Immature natural killer cell (primary cell): ENCODE measurements around the gene CDH4. TPM values are rescaled to one million over a fixed set of nuclear protein-coding genes. Genes with fewer than 3 reads are reported as not detected.

ENCODE experiments used
- DNase-seq, 3 donors: peaks; one replicate each; pipeline ENCODE4 v3.0.0; 2022; ENCODE audit warnings: mixed read lengths in 1 of 3
- H3K27ac Mint-ChIP-seq, 6 donors: one replicate each; pipeline ENCODE4 v1.8.0; 2020; ENCODE audit warnings: mixed read lengths in 6 of 6, mild to moderate bottlenecking in 5 of 6, inconsistent platforms in 4 of 6, moderate library complexity in 3 of 6
- H3K27me3 Mint-ChIP-seq, 3 donors: one replicate each; pipeline ENCODE4 v1.8.0; 2020 to 2021; ENCODE audit warnings: low read depth in 3 of 3, mild to moderate bottlenecking in 3 of 3, mixed read lengths in 3 of 3, moderate library complexity in 3 of 3, inconsistent platforms in 1 of 3
- H3K36me3 Mint-ChIP-seq, 3 donors: one replicate each; pipeline ENCODE4 v1.8.0; 2020; ENCODE audit warnings: mixed read lengths in 3 of 3, inconsistent platforms in 2 of 3, mild to moderate bottlenecking in 2 of 3
- H3K4me1 Mint-ChIP-seq, 2 donors: one replicate each; pipeline ENCODE4 v1.8.0; 2020; ENCODE audit warnings: inconsistent platforms in 2 of 2, mild to moderate bottlenecking in 2 of 2, mixed read lengths in 2 of 2, moderate library complexity in 1 of 2
- H3K4me3 Mint-ChIP-seq, 5 donors: one replicate each; pipeline ENCODE4 v1.8.0; 2020; ENCODE audit warnings: mild to moderate bottlenecking in 5 of 5, mixed read lengths in 5 of 5, inconsistent platforms in 3 of 5, moderate library complexity in 3 of 5
- H3K9me3 Mint-ChIP-seq, 6 donors: one replicate each; pipeline ENCODE4 v1.8.0; 2020; ENCODE audit warnings: mild to moderate bottlenecking in 6 of 6, mixed read lengths in 6 of 6, inconsistent platforms in 4 of 6, moderate library complexity in 3 of 6
- polyA plus RNA-seq, 3 donors: library from polyadenylated mRNA; unstranded; fragments of 300-500 nt; fragmentation: Illumina TruSeq; gene quantifications; one replicate each; pipeline ENCODE4 v1.2.3, GENCODE V29; 2021

Gene CDH4
- polyA plus RNA-seq, 3 donors from 2014 or later, result not detected

- Mint-ChIP-seq H3K27me3 (peaks cover 0 to 4% (median 3%) of the 10 kb centered on the region in 3 donors), H3K9me3 (peaks cover 0 to 3% (median 0%) of the 10 kb centered on the region in 6 donors), H3K4me3 (no peak overlapping the region), H3K36me3 (no peaks in the 10 kb centered on the region), H3K27ac (no peak overlapping the region), H3K4me1 (no peaks in the 10 kb centered on the region)
- DNase-seq, result no peak
These were observed 578.9 kb downstream of the CDH4 start for GRCh38 chr20:61830991-61831390.

GRCh38 chr20:61832181-61832580, 580.1 kb downstream of the CDH4 start:
- Mint-ChIP-seq H3K27me3 (peaks cover 0 to 4% (median 3%) of the 10 kb centered on the region in 3 donors), H3K36me3 (no peaks in the 10 kb centered on the region), H3K4me3 (no peak overlapping the region), H3K27ac (no peak overlapping the region), H3K4me1 (no peaks in the 10 kb centered on the region), H3K9me3 (peaks cover 0 to 3% (median 0%) of the 10 kb centered on the region in 6 donors)
- no peak for DNase-seq

- Mint-ChIP-seq H3K4me1 (no peaks in the 10 kb centered on the region), H3K4me3 (no peak overlapping the region), H3K9me3 (peaks cover 0 to 3% (median 0%) of the 10 kb centered on the region in 6 donors), H3K27me3 (peaks cover 0 to 4% (median 2%) of the 10 kb centered on the region in 3 donors), H3K27ac (no peak overlapping the region), H3K36me3 (no peaks in the 10 kb centered on the region)
- no peak for DNase-seq
These were observed 581.9 kb downstream of the CDH4 start for GRCh38 chr20:61833807-61834610.

GRCh38 chr20:61835301-61835700, 583.2 kb downstream of the CDH4 start:
- no peak for DNase-seq
- H3K4me1 Mint-ChIP-seq, result no peaks in the 10 kb centered on the region
- H3K9me3 Mint-ChIP-seq, result peaks cover 0 to 3% (median 0%) of the 10 kb centered on the region in 6 donors
- H3K27me3 Mint-ChIP-seq, result peaks cover 0 to 4% (median 2%) of the 10 kb centered on the region in 3 donors
- no peak overlapping the region for H3K4me3 Mint-ChIP-seq
- H3K36me3 Mint-ChIP-seq, result no peaks in the 10 kb centered on the region
- H3K27ac Mint-ChIP-seq, result no peak overlapping the region

- no peaks in the 10 kb centered on the region for H3K4me1 Mint-ChIP-seq
These were observed 583.8 kb downstream of the CDH4 start for GRCh38 chr20:61835791-61836350.

DNA sequence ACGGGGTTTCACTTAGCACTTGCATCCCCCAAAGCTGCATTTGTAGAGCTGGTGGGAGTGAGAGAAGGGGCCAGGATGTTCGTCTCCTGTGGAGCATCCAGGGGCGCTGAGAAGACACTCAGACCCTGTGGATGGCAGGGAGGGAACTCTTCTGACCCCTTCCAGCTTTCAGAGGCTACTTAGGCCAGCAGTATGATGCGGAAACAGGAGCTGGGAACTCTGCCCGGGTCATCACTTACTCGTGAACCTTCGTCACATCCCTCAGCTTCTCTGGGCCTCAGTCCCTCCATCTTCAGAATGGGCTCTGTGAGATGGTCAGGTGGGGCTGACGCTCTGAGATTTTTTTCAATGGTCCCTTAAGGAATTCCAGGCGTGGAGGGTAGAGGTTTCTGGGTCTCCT, 585.1 kb downstream of the CDH4 start:
- H3K36me3 Mint-ChIP-seq, result no peaks in the 10 kb centered on the region
- no peak for DNase-seq
- H3K27me3 Mint-ChIP-seq, result peaks cover 0 to 2% (median 0%) of the 10 kb centered on the region in 3 donors
- no peak overlapping the region for H3K4me3 Mint-ChIP-seq
- no peak overlapping the region for H3K27ac Mint-ChIP-seq
- H3K9me3 Mint-ChIP-seq, result peaks cover 0 to 2% (median 0%) of the 10 kb centered on the region in 6 donors
- H3K4me1 Mint-ChIP-seq, result no peaks in the 10 kb centered on the region

More at GRCh38 chr20:61835791-61836350, 583.8 kb downstream of the CDH4 start:
- no peak overlapping the region for H3K4me3 Mint-ChIP-seq
- no peaks in the 10 kb centered on the region for H3K36me3 Mint-ChIP-seq
- no peak for DNase-seq
- H3K9me3 Mint-ChIP-seq, result peaks cover 0 to 2% (median 0%) of the 10 kb centered on the region in 6 donors
- no peak overlapping the region for H3K27ac Mint-ChIP-seq
- peaks cover 0 to 4% (median 2%) of the 10 kb centered on the region in 3 donors for H3K27me3 Mint-ChIP-seq

- H3K4me3 Mint-ChIP-seq, result no peak overlapping the region
- H3K4me1 Mint-ChIP-seq, result no peaks in the 10 kb centered on the region
- DNase-seq, result no peak
- H3K27me3 Mint-ChIP-seq, result peaks cover 0 to 5% (median 2%) of the 10 kb centered on the region in 3 donors
- H3K27ac Mint-ChIP-seq, result no peak overlapping the region
- H3K36me3 Mint-ChIP-seq, result no peaks in the 10 kb centered on the region
- H3K9me3 Mint-ChIP-seq, result no peaks in the 10 kb centered on the region
These were observed 587.3 kb downstream of the CDH4 start for GRCh38 chr20:61839223-61839911.

DNA sequence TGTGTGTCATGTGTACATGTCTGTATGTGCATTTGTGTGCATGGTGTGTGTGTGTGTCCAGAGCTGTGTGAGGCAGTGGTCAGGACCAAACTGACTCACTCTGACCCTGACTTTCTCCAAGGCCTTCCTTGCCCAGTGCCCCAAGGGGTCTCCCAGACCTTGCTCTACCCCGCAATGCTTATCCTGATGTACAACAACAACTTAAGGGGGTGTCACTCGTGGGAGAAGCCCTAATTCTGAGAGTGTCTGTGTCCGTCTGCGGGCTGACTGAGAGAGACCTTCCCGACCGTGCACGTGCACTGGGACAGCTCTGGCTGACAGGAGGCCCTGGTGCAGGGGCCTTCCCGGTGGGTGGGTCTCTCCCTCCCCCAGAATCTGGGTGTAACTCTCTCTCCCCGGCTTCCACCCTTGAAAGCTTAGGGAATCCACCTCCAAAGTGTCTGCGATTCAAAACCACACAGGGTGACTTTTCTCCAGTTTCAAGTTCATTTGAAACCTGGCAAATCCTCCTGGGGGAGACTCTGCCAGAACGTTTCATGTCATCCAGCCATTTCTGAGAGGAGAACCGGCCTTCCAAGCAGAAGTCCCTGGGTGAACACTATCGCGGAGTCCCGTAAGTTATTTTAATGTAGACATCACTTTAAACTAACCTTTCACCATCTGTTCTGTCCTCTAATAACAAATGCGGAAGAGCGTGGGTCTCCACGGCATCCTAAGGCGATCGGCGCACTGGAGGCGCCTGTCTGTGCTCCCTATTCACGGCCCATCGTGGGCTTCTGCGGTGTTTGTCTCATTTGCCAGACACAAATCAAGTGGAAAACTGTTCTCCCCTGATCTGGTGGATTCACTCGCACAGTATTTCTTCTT, 588.1 kb downstream of the CDH4 start:
- Mint-ChIP-seq H3K36me3 (no peaks in the 10 kb centered on the region), H3K4me1 (no peaks in the 10 kb centered on the region), H3K4me3 (no peak overlapping the region), H3K27ac (no peak overlapping the region), H3K9me3 (no peaks in the 10 kb centered on the region), H3K27me3 (peaks cover 0 to 5% (median 2%) of the 10 kb centered on the region in 3 donors)
- DNase-seq, result no peak

GRCh38 chr20:61840779-61841455, 588.9 kb downstream of the CDH4 start:
- no peaks in the 10 kb centered on the region for H3K36me3 Mint-ChIP-seq
- no peak overlapping the region for H3K27ac Mint-ChIP-seq
- H3K9me3 Mint-ChIP-seq, result no peaks in the 10 kb centered on the region
- no peak for DNase-seq
- no peaks in the 10 kb centered on the region for H3K4me1 Mint-ChIP-seq
- H3K27me3 Mint-ChIP-seq, result peaks cover 0 to 5% (median 2%) of the 10 kb centered on the region in 3 donors
- no peak overlapping the region for H3K4me3 Mint-ChIP-seq

DNA sequence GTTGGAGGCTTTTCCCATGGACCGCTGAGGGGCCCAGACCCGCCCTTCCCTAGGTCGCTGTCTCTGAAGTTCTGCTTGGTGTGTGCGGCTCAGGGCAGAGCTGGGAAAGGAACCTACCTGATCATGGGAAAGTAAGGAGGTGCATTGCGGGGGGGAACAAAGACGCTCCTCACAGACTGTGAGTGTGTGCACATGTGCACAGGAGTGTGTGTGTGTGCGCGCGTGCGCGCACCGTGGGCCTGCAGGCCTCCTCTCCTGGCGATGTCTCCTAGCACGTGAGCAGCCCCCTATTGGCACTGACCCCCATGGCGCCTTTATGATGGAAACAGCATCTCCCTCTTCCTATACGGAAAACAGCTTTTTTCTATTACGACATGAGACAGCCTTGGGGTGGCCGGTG, 589.5 kb downstream of the CDH4 start:
- Mint-ChIP-seq H3K27ac (no peak overlapping the region), H3K9me3 (no peaks in the 10 kb centered on the region), H3K36me3 (no peaks in the 10 kb centered on the region), H3K4me1 (no peaks in the 10 kb centered on the region), H3K4me3 (no peak overlapping the region), H3K27me3 (peaks cover 0 to 5% (median 2%) of the 10 kb centered on the region in 3 donors)
- no peak for DNase-seq

DNA sequence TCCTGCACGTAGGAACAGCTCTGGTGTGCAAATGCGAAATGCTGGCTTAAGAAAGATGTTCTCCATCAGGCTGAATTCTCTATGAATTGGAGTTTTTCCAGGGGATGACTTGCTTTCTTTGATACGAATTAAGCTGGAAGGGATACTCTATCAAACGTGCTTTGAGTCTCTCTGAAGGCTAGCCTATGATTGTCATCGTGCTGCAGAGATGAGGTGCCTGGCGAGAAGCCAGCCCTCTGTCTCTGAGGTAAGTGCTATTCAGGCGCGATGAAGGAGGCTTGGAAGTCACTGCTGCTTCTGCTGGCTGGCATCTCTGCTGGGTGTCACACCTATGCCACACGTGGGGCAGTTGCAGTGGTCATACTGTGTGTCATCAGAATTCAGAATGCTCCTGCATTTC, 589.9 kb downstream of the CDH4 start:
- Mint-ChIP-seq H3K27ac (no peak overlapping the region), H3K4me1 (no peaks in the 10 kb centered on the region), H3K4me3 (no peak overlapping the region), H3K27me3 (peaks cover 0 to 5% (median 2%) of the 10 kb centered on the region in 3 donors), H3K36me3 (no peaks in the 10 kb centered on the region), H3K9me3 (no peaks in the 10 kb centered on the region)
- DNase-seq, result no peak

- no peak for DNase-seq
- Mint-ChIP-seq H3K4me1 (no peaks in the 10 kb centered on the region), H3K27ac (no peak overlapping the region), H3K27me3 (peaks cover 3 to 7% (median 5%) of the 10 kb centered on the region in 3 donors), H3K36me3 (no peaks in the 10 kb centered on the region), H3K4me3 (no peak overlapping the region), H3K9me3 (peaks cover 0 to 1% (median 0%) of the 10 kb centered on the region in 6 donors)
These were observed 592.6 kb downstream of the CDH4 start for GRCh38 chr20:61844621-61845020.

DNA sequence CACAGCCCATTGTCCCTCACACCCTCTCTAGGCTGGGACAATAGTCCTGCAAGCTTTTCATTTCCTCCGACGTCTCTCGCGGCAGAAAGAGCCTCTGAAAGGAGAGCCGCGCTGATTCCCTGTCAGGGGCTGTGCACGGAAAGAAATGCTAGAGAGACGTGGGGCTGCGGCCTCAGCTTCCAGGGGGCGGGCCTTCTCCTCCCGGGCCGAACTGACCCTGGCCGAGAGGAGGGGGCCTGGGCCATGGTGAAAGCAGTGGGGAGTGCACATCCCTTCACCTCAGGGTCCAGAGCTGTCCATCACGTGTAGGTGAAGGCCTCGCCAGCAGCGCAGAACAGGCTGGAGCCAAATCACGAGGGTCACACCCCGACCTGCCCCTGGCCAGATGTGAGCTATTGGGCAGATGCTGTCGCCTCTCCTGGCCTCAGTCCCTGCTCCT, 593.2 kb downstream of the CDH4 start:
- no peak overlapping the region for H3K4me3 Mint-ChIP-seq
- DNase-seq, result no peak
- H3K9me3 Mint-ChIP-seq, result peaks cover 0 to 1% (median 0%) of the 10 kb centered on the region in 6 donors
- no peaks in the 10 kb centered on the region for H3K4me1 Mint-ChIP-seq
- H3K27me3 Mint-ChIP-seq, result peaks cover 3 to 7% (median 5%) of the 10 kb centered on the region in 3 donors
- no peak overlapping the region for H3K27ac Mint-ChIP-seq
- H3K36me3 Mint-ChIP-seq, result no peaks in the 10 kb centered on the region
